Pons (tissue), 1 donor: ENCODE data around the gene CCR8.
"Not testable (repeated sequence)": the region's sequence is repeated elsewhere in the genome, so short reads cannot be mapped to it uniquely, and the experiment has no call there.

Experiments
- DNase-seq: peaks from one replicate; pipeline ENCODE4 v3.0.0-alpha.2; 2016; ENCODE audit warnings: low spot score

CCR8 gene

DNA sequence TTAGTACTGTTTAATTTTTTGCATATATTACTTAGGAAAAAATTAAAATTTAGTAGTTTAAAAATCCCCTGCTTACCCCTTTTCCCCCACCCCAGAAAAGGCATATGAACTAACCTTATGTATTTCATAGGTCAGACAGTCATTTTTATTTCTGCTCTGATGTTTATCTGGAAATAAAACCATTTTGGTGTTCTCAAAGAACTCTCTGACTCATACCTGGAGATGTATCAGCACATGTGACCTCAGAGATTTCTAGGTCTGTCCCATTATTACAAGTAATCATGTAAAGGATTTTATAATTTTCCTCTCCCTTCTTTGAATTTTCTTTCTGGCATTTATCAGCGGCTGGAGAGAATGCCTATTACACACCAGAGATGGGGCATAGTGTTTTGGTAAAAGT lies 14.1 kb upstream of the CCR8 start:
- no peak for DNase-seq

GRCh38 chr3:39317571-39318169 lies 11.8 kb upstream of the CCR8 start:
- no peak for DNase-seq

DNA sequence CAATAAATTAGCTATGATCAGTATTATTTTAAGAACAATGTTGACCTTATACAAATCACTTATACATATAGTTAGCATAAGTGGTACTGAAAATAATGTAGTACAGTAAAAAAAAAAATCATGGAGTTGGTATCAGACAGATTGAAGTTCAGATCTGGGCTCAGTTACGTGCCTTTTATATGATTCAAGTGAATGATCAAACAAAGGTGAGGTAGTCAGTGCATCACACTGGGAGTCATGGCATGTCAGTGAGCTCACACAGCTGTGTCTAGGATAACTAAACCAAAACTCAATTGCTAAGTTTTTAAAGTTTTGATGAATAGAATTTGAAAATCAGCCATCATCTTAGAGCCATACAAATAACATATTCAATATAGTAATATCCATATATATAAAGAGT lies 11.2 kb upstream of the CCR8 start:
- no peak for DNase-seq

DNA sequence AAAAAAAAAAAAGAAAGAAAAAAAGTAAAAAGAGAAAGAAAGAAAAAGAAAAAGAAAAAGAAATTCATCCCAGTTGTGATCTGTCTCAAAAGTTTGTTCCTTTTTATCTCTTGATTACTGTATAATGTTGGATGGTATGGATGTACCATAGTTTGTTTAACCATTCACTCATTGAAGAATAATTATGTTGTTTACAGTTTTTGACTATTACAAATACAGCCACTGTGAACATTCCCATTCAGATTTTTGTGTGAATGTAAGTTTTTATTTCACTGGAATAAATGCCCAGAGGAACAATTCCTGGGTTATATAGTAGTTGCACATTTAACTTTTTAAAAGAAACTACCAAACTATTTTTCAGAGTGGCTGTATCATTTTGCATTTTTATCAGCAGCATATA lies 10.3 kb upstream of the CCR8 start:
- DNase-seq, result no peak

GRCh38 chr3:39321574-39321983 lies 7.9 kb upstream of the CCR8 start:
- DNase-seq, result not testable (repeated sequence)

DNA sequence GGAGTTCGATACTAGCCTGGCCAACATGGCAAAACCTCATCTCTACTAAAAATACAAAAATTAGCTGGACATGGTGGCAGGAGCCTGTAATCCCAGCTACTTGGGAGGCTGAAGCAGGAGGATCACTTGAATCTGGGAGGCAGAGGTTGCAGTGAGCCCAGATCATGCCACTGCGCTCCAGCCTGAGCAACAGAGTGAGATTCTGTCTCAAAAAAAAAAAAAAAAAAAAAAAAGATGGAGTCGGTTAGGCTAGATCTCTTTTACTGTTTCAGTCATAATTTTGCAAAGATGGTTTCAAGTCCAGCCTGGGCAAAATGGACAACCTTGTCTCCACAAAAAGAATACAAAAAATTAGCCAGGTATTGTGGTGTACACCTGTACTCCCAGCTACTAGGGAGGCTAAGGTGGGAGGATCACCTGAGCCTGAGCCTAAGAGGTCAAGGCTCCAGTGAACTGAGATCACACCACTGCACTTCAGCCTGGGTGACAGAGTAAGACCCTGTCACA lies 7.2 kb upstream of the CCR8 start:
- not testable (repeated sequence) for DNase-seq

DNA sequence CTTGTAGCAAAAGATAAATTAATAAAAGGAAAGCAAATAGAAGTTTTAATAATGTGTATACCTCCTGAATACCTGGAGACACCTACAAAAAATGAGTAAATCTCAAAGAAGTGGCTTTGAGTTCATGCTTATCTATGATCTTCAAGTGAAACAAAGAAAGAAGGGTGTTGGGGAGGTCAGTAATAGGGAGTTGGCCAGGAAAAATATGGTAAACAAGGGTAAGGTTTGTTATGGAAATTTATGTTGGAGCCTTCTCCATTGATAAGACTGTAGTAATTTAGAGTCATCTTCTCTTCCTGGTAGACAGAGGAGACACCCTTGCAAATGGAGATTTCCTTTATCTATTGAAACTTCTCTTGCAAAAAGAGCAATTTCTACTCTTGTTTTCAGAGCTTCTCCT lies 6.6 kb upstream of the CCR8 start:
- no peak for DNase-seq

DNA sequence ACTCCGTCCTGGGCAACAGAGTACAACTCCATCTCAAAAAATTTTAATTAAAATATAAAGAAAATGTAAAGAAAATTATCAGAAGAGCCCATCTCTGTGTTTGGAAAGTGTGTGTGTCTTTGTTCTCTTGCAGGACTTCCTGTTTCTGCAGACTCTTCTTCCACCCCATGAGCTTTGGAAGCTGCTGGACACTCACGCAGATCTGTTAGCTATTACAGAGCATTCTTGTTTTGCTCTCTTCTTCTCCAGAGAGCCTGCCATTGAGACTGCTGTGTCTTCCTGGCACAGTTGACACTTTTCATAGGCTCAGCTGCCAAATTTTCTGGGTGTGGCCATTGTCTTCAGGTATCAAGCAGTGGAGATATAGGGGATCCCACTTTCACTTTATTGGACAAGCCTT lies 6.0 kb upstream of the CCR8 start:
- DNase-seq, result no peak

GRCh38 chr3:39325236-39325635 lies 4.3 kb upstream of the CCR8 start:
- DNase-seq, result no peak

GRCh38 chr3:39327053-39327745 lies 2.3 kb upstream of the CCR8 start:
- no peak for DNase-seq

DNA sequence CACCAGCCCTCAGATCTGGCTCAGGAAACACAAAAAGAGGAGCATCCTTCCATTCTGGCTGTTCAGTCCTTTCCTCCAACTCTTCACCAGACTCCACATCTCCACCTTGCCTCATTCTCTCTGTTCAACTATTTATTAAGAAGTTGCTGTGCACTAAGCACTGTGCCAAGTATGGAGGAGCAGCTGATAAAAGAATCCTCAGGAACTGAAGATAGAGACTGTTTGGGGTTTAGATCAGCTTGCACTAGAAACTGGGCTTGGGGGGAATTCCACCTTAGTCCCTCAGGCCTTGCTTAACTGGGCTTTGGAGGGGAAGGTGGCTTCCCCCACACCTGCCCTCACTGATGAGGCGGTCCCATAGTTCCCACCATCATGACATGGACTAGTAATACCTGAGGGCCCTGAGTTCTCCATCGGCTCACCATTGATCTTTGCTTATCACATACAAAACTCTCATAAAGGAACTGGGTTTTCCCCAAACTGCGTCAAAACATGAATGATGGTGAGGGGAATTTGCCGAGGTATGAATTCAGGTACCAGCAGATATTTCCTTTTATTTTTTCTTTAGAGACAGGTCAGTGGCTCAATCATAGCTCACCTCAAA lies 1.7 kb upstream of the CCR8 start:
- no peak for DNase-seq

DNA sequence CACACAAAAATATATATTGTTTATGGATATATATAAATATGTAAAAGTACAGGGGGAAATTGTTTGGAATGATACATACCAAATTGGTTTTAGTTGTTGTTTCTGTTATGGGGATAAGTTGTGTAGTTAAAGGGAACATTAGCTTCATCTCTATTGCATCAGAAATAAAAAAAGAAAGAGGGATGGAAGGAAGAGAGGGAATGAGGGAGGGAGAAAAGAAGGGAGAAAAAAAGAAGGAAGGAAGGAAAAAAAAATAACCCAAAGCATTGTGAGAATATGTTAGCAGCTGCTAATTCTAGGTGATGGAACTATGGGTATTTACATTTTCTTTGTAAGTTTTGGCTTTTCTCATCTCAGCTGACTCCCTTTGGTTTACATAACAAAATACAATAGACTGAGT lies 1.3 kb downstream of the CCR8 start:
- no peak for DNase-seq

- no peak for DNase-seq
Measured at GRCh38 chr3:39332525-39332924, 3.0 kb downstream of the CCR8 start.

- no peak for DNase-seq
Measured at GRCh38 chr3:39333607-39334006, 4.1 kb downstream of the CCR8 start.

GRCh38 chr3:39334205-39334604 lies 4.7 kb downstream of the CCR8 start:
- no peak for DNase-seq

GRCh38 chr3:39338201-39338600 lies 8.7 kb downstream of the CCR8 start:
- DNase-seq, result no peak

DNA sequence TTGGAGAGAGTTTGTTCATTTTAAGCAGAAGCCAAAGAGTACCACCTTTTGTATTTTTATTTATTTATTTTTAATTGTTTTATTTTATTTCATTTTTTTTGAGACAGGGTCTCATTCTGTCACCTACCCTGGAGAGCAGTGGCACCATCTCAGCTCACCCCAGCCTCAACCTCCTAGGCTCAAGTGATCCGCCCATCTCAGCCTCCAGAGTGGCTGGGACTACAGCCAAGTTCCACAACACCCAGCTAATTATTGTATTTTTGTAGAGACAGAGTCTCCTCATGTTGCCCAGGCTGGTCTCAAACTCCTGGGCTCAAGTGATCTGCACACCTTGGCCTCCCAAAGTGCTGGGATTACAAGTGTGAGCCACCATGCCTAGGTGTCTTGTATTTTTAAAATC lies 9.6 kb downstream of the CCR8 start:
- DNase-seq, result no peak

GRCh38 chr3:39343076-39343717 lies 13.7 kb downstream of the CCR8 start:
- DNase-seq, result no peak

- DNase-seq, result no peak
Measured at GRCh38 chr3:39343760-39344159, 14.3 kb downstream of the CCR8 start.

GRCh38 chr3:39344746-39345344 lies 15.3 kb downstream of the CCR8 start:
- no peak for DNase-seq

- DNase-seq, result no peak
Measured at GRCh38 chr3:39346785-39347585, 17.5 kb downstream of the CCR8 start.

- no peak for DNase-seq
Measured at GRCh38 chr3:39347586-39347876, 18.0 kb downstream of the CCR8 start.
